NCI-H2196 (cell line): ENCODE measurements around the gene CSTF2.

Experiments used
- DNase-seq: peaks from one replicate; lab custom pipeline; 2025; ENCODE audit not compliant: unreplicated experiment; lab: John Stamatoyannopoulos, UW

Gene CSTF2

DNA sequence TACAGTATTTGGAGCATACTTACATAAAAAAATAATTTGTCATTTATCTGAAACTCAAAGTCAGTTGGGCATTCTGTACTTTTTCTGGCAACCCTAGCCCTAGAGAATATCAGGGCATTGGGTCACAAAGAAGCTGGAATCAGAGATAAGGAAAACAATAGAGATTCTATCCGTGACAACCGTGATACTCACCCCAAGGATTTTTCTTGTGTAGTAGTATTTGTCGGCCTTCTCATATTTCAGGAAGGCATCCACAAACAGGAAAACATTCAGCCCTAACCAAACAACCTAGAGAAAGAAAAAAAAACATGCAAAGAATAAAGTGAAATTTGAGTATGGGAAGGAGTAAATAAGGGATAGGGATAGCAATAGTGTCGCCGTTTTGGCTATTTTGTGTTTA lies 50.3 kb downstream of the CSTF2 start:
- no peak for DNase-seq

GRCh38 chrX:100871594-100872560 lies 51.7 kb downstream of the CSTF2 start:
- no peak for DNase-seq

GRCh38 chrX:100874325-100874724 lies 54.1 kb downstream of the CSTF2 start, which contains the start of gene NOX1:
NOX1 (minus strand) TSS chrX:100874359; CDS start chrX:100874139, 220 bp downstream.
- DNase-seq, result no peak

GRCh38 chrX:100880368-100880767 lies 60.2 kb downstream of the CSTF2 start:
- no peak for DNase-seq

- no peak for DNase-seq
Observed at GRCh38 chrX:100883654-100884053, 63.5 kb downstream of the CSTF2 start.
